Stimulated activated CD4-positive, alpha-beta T cell treated with anti-CD3 and anti-CD28 coated beads, TNF-alpha, amount 100 ng/mL, for 4 hours (primary cell): ENCODE results near the gene ALDH1A3.

Experiments
- DNase-seq, 3 experiments: peaks; one replicate each; pipeline ENCODE4 v3.0.0-alpha.2; 2020; ENCODE audit warnings: low read depth in 3 of 3

The ALDH1A3 gene

DNA sequence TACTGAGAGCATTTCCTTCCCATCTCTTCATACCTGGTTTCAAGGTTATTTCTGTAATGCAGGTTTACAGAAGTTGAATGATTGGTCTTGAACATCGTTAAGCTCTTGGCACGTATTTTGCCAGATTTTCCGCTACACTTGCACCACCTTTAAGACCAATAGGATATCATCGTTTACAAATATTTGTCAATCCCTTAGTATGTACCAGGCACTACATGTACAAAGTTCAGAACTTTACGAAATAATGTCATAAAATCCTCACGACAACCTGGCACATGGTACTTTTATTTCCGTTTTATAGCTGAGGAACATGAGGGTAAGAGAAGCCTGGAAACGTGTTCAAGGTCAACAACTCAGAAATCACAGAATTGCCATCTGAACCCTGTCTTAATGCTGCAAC is 45.8 kb downstream of the ALDH1A3 start:
- no peak for DNase-seq

DNA sequence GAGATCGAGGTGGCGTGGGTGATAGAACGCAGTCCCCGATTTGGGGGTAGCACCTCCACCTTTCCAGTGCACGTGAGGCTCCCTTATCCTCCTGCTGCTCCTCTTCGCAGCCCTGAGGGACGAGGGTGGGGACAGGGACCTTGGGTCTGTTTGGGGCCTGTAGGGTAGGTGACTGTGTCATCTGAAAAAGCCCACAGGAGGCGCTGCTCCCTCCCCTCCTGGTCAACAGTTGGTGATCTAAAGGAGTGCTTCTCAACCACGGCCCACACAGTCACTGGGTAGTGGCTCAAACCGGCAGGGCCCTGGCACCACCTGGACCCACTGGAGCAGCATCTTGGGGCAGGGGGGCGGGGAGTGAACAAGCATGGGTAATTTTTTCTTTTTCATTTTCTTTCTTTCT is 46.6 kb downstream of the ALDH1A3 start:
- DNase-seq, result no peak

DNA sequence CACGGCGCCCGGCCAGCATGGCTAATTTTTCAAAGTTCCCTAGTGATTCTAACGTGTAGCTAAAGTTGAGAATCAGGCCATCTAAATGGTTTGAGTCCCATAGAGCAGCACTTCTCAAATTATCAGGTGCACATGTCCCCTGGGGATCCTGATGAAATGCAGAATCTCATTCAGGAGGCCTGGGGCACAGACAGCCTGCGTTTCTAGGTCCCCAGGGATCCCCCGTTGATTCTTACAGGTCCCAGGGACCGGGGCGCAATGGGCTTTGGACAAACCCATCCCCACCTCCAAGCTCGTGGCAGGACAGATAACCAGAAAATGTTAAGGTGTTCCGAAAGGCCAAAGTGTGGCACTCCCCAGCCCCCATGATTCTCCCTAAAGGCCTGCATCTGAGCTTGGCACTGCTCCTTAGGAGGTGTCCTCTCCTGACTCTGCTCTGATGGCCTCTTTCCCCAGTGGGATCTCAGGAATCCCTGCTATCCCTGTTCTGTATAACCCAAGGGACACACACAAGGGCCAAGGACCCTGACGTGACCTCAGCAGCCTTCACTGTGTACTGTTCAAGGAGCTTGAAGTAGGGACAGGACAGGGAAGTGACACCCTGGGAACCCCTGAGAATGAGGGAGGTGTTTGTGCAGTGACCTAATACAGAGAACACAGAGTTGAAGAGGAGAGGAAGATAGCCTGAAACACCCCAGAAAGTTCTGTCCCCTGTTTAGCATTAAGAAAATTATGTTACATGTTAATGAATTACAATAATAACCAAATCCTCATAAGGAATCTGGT is 47.5 kb downstream of the ALDH1A3 start:
- DNase-seq, result no peak

DNA sequence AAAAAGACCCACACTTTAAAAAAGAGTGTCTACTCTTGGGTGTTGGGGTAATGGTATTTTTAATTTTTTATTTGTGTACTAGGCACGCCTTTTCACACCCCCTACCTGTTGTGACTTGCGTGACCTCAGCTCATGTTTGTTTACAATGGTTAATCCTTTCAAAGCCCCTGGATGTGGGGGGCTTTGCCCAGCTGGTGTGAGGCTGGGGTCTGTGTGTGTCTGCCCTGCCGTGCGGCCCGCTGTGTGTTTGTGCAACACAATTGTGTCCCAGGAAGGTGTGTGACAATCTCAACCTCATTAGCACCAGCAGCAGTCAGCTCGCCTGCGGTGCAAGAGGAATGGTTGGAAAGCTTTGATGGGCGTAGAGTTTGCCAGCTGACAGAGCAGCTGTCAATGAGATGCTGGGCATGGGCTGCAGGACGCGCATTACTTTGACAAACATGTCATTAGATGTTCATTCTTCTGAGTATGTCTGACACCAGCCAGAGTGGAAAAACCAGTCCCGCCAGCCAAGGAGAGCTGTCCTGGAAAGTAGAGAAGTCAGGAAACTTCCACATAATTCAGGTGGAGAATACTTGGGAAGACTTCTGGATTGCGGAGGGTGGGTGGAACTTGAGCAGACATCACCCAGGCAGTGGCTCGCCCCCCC is 49.1 kb downstream of the ALDH1A3 start:
- no peak for DNase-seq

DNA sequence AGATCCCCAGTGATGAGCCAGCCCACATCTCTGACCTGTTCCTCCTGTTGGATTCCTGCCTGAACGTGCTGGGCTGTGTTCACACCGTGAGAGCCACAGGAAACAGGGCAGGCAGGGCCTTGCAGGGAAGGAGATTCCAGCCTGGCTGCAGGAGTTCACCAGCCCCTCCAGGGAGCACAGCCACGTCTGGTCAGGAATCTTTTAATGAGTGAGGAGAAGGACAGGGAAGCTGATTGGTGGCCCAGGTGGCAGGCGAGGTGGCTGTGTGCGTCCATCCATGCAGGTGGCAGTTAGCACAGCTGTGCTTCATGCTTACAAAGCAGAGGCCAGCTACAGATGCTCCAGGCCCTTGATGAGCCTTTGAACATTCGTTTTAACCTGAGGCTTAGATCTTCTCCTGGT is 50.0 kb downstream of the ALDH1A3 start:
- DNase-seq, result no peak

DNA sequence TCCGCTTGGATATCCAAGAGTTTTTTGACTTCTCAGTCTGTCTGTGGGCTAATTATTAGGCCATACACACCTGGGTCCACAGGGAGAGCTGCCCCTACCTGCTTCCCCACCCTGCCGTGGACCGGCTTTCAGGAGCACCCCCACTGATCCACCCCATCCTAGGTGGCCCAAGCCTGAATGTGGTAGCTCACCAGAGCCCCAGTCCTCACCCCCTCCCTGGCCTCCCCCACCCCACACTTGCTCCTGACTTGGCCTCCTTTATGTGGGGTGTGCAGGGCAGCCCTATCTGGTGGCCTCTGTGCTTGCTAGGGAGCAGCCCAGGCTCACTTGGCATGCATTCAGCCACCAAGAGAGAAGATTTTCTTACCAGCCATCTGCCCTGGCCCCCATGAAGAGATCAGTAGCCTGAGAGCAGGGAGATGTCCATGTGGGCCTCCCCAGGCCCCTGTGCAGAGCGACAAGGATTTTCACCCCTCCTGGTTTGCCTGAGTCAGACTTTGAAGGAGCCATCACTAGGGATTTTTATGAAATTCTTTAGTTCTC is 50.7 kb downstream of the ALDH1A3 start:
- DNase-seq, result no peak

DNA sequence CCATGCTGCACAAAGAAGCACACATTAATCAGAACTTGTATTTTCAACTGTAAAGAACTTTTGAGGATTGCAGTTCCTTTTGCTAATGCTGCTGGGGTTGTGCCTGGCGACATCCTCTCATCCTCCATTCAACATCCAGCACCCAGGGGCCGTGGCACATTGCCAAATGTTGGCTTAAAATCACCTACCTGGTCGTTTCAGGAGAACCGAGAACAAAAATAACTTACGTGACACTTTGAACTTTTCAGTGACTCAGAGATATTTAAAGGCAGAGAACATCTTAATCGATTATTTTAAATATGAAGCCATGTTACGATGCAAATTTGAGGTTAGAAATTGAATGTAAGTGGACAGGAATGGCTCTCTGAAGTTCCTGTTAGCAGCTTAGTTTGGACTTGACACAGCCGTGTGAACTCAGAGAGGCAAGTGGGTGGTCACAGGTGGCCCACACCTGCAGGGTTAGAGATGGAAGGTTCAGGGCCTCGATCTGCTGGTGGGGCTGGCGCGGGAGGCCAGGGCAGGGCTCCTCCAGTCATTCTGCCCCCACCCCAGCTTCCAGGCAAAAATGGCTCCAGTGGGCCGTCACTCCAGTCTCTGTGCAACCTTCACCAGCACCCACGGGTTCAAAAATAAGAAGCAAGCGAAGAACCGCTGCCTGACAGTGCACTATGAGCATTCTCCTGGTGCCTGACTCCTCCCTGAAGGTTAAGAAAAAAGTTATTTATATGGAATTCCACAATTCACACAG is 51.7 kb downstream of the ALDH1A3 start:
- DNase-seq, result no peak

DNA sequence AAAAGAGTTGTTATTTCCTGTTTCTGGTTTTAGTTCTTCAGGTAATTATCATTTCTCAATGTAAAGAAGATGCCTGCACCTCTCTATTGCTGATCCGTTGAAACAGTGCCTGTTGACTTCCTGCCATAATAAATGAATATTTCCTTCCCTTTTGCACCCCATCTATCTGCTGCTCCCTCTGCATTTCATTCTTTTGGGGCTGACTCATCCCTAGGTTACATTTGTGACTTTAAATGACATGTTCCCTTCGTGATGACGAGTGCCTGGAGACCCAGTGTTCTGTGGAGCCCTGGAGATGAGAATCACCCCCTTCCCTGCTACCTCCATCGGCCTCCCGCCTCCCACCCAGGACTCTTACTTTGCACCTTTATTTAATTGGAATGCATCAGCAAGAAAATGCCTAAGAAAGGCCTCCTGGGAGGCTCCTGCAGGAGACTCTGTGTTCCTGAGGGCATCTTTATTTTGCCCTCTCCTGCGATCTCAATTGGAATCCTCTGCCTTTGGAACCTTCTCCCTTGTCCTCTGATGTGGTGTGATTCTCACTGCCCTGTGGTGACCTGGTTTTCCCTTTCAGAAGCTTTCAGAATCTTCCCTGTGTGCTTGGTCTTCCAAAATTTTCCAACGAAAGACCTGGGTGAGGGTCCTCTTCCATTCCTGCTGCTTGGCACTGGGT is 53.2 kb downstream of the ALDH1A3 start:
- DNase-seq, result no peak

DNA sequence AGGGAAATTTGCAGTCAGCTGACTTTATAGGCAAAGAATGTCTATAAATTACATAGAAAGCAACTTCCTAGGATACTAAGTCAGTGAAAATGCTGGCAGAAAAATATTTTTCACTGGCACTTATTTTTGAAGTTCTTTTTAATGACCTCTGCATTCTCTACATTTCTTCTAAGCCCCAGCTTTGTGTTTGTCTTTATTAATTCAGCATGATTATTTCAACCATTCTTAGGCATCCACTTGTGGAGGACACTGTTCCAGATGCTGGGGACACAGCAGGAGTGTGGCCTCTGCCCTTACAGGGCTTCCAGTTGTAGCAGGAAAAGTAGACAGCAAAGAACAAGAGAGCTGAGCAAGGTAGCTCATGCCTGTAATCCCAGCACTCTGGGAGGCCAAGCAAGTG is 54.5 kb downstream of the ALDH1A3 start:
- DNase-seq, result no peak

DNA sequence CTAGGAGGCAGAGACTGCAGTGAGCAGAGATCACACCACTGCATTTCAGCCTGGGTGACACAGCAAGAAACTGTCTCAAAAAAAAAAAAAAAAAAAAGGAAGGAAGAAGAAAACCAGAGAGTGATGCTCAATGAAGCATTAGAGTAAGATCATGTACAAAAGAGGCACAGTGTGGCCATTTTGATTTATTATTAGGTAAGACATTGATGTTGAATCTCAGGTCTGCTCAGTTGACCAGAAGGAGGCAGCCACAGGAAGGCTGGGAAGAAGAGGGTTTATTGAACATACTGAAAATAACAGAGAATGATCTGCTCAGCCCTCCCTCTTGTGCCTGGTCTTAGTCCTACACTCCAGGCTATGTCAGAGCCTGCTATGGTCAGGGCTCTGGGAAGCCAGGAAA is 55.1 kb downstream of the ALDH1A3 start:
- DNase-seq, result no peak

DNA sequence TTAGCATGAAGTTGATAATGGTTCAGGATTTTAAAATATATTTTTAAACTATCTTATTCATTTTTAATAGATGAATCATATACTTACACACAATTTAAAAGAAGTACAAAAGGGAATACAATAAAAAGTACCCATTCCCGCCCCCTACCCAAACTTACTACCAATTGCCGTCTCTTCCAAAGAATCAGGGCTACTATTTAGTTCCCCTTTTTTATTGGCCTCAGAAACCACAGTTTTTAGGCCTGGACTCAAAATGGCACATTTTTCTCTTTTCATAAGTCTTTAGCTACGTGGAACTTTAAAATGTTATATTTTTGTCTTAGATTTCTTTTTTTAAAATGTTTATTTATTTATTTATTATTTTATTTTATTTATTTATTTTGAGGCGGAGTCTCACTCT is 57.5 kb downstream of the ALDH1A3 start:
- DNase-seq, result no peak

DNA sequence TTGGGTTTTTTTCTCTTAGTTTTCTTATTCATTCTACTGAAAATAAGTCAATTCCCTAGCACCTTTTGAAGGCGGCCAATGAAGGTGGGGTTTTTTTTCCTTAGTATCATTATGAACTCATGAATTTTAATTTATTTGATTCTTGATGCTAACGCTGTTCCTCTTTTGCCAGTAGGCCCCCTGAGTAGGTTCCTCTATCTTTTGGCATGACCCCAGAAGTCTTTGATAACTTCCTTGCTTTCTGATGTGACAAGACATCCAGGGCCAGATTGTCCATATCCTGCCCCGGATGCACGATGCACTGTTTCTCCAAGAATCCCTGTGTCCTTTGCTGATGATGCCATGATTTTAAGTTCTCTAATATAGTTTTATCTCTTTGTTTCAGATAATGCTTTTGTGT is 60.2 kb downstream of the ALDH1A3 start:
- no peak for DNase-seq

DNA sequence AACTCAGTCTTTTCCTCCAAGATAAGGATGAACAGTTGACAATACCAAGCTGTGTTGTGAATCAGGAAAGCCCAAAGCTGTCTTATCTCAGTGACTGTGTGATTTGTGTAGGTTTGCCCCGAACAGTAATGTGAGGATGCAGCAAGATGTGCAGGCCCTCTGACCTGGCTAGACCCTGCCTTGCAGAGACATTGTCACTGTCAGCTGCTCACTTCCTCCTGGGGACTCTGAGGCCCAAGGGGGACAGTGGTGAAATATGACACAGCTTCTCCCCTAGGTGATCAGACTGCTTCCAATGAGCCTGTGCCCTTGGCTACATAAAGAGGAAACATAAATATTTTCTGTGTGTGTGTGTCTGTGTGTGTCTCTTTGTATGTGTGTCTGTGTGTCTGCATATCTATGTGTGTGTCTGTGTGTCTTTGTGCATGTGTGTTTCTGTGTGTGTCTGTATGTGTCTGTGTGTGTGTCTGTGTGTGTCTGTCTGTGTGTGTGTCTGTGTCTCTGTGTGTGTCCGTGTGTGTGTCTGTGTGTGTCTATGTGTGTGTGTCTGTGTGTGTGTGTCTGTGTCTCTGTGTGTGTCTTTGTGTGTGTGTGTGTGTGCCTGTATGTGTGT is 61.2 kb downstream of the ALDH1A3 start:
- DNase-seq, result no peak

DNA sequence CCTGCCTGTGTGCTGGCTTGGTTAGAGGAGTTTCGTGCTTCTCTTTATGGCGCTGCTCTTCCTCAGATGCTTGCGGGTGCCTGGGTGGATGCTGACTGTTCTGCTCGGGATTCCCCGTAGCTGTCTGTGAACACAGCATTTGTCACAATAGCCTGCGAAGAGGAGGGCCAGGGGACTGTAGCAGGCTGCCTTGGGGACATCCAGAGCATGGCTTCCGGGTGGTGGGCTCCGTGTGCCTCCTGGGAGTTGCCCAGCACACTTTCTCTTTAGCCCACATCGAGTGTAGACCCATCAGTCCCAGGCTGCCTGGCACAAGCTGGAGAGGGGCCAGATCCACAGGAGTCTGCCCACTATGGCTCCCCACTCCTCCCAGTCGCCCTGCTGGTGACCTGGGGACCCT is 61.9 kb downstream of the ALDH1A3 start:
- no peak for DNase-seq

DNA sequence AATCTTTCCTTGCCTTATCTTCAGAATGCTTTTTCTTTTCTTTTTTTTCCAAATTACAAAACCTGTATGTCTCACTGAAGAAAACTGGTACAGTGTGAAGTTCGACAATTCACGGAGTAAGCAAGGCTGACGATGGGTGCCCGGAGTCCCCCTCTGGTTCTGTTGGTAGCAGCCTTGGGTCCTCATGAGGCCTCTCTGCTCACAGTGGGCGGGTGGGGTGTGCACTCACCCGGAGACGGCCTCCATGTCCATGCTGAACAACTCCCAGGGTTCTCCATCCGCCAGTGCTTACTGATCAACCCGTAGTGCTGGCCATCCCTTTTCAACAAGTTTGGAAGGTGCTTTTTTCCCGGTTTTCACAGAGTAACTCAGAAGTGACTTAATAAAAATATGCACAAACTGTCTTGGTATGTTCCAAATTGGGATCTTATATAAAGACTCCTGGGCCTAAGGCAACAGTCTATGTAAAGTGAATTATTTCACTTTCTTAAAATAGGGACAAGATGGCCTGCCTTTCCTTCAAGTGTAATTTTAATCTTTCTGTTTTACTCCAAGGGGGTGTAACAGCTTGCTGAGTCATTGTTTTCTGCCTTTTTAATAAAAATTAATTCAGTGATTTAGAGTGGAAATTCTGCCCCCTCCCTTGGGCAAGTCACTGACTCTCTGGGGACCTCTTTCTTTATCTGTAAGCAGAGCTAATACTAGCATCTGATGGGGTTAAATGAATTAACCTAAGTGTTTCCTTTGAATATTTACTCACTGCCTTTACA is 63.2 kb downstream of the ALDH1A3 start:
- no peak for DNase-seq

DNA sequence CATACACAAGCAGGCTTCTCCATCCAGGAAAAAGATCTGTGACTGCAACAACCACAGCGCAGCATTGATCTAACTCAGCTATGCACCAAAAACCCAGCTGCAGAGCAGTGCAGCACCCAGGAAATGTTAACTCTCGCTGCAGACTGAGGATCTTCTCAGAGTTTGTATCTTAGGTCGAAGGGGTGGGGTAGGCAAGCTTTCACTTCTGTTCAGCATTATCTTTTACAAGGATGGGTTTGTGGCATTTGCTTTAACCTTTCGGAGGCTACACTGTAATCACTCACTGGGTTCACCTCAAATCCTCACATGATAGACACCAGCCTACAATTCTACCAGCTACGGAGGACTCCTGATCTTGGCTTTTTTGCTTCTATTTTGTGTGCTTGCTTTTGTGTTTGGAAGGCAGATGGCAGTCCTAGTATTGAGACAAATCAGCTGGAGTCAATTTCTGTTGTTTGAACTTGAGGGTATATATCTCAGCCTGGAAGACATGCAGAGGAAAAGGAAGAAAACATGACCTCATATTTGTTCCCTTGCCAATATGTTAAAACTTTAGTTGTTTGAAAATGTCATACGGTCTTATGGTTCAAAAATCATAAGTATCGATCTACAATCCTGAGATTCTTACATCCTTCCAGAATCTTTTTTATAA is 64.7 kb downstream of the ALDH1A3 start:
- no peak for DNase-seq

DNA sequence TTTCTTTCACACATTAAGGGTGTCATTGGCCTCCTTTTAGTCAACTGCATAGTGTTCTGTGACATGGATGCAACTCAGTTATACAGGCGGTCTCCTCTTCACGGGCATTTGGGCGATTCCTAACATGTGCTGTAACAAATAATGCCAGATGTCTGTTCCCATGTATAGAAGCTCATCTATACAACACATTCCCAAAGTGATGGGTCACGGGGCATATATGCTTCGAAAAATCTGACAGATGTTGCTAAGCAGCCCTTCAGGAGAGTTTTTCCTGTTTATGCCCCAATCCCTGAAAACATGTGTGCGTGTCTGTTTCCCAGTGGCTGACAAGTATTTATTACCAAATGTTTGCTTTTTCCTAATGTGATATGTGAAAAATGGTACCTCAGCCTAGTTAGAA is 65.4 kb downstream of the ALDH1A3 start:
- no peak for DNase-seq

DNA sequence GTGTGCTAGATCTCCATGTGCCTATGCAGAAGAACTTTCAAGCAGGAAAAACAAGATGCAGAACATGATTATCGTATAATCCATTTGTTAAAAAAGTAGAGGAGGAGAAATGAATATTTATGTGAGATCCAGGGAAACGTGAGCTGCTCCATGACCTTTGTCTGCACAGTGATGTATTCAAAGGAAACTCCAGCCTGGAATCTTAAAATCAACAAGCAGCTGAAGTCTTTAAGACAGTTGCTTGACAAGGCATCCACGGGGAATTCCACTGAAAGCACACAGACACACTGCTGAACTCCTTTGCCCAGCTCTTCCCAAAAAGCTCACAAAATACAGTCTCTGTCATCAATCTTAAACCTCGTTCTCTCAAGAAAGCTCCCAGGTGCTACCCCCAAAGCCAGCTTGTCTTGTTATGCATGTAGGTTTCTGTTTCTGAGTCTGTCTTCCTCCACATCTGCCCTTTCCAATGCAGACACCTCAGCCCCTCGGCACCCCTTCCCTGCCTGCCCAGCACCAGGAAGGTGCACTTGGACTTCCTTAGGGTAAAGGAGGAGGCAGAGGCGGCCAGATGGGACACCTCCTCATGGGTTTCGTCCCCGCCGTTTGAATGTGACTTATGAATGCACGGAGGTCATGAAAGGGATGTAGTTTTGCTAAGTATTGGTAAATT is 68.3 kb downstream of the ALDH1A3 start:
- DNase-seq, result no peak

DNA sequence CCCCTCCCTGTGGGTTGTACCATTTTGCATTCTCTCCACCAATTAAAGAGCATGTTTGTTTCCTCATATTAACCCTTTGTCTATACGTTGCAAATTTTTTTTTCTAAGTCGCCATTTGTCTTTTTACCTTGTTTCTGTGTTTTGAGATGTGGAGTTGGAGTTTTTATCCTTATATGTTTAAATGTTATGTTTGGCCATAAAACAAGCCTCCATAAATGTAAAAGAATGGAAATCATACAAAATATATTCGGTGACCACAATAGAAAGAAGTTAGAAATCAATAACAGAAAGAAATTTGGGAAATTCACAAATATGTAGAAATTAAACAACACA is 68.8 kb downstream of the ALDH1A3 start:
- no peak for DNase-seq

DNA sequence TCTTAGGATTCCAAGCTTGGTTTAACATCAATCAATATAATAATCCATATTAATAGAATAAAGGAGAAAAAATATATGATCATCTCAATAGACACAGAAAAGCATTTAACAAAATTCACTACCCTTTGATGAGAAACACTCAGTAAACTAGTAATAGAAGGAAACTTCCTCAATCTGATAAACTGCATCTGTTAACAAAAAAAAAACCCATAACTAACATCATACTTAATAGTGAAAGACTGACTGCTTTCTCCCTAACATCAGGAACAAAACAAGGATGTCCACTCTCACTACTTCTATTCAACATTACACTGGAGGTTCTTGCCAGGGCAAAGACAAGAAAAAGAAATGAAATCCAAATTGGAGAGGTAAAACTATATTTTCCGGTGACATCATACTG is 70.1 kb downstream of the ALDH1A3 start:
- DNase-seq, result no peak
